KOPT-K1 (cell line): ENCODE results near the gene EBF3.

ENCODE experiments used
- H3K27ac ChIP-seq: fragments of 200-600 bp; sonication (generic); 2 replicates; pipeline ENCODE4 v1.5.1; 2016; ENCODE audit warnings: antibody characterized with exemption, mild to moderate bottlenecking, low read depth, low read length; ENCODE audit not compliant: poor library complexity, severe bottlenecking
- H3K36me3 ChIP-seq: fragments of 200-600 bp; sonication (generic); 2 replicates; pipeline ENCODE4 v1.5.1; 2017; ENCODE audit warnings: antibody characterized with exemption, mild to moderate bottlenecking, low read length, moderate library complexity; ENCODE audit not compliant: insufficient read depth
- H3K9me3 ChIP-seq: fragments of 200-600 bp; sonication (generic); 2 replicates; pipeline ENCODE4 v1.5.1; 2017; ENCODE audit warnings: antibody characterized with exemption, low read length, mild to moderate bottlenecking; ENCODE audit not compliant: insufficient read depth, poor library complexity, severe bottlenecking

The EBF3 gene, protein sequence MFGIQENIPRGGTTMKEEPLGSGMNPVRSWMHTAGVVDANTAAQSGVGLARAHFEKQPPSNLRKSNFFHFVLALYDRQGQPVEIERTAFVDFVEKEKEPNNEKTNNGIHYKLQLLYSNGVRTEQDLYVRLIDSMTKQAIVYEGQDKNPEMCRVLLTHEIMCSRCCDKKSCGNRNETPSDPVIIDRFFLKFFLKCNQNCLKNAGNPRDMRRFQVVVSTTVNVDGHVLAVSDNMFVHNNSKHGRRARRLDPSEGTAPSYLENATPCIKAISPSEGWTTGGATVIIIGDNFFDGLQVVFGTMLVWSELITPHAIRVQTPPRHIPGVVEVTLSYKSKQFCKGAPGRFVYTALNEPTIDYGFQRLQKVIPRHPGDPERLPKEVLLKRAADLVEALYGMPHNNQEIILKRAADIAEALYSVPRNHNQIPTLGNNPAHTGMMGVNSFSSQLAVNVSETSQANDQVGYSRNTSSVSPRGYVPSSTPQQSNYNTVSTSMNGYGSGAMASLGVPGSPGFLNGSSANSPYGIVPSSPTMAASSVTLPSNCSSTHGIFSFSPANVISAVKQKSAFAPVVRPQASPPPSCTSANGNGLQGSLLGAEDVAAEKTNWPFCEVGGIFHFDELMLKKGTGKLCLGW

GRCh38 chr10:129963641-129964501, at the start of gene EBF3:
Gene EBF3 (minus strand): TSS chr10:129964274. CDS start chr10:129963768, 506 bp downstream.
- no peak within 1 kb of the TSS for H3K27ac ChIP-seq
- H3K9me3 ChIP-seq = peaks cover 38% of the 10 kb centered on the region

DNA sequence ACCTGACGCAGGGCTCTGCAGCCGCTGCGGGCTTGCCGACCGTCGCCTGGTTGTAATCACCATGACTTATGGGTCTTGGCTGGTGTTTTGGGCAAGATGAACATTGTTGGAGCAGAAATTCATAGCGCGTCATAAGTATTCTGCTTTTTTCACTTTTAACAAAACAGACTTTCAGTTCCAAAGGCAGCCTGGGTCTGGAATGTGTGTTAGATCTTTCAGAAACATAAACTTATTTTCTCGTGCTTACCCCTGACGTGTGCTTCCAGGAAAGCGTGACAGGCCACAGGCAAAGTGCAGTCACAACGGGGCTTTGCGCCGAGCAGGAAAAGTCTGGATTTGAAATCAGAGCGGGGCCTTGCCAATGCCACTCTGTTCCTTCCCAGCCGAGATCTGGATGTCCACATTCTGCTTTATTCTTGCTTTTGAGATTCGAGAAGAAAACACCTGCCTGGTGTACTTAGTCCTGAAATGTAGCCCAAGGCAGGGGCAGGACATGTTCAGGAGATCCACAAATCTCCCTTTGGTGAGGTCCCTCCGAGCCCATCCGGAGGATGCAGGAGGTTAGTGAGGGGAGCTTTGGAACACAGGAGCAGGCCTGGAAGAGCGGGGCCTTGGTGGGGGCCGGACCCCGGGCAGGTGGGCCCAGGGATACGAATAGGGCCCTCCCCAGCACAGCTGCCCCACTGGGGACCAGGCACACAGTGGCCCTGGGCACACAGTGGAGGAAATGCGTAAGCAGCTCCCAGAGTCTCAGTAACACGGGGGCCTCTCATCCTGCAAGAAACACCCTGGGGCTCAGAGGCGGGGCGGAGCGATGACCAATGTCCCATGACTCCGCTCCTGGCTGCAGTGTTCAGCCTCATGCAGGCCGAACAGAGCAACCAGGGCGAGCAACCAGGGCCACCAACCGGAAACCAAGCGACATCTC, 49.5 kb upstream of the EBF3 start:
- Histone ChIP-seq H3K27ac (no peak overlapping the region), H3K36me3 (no peaks in the 10 kb centered on the region), H3K9me3 (no peaks in the 10 kb centered on the region)

More at GRCh38 chr10:129963641-129964501, at the start of gene EBF3:
- no peaks in the 10 kb centered on the region for H3K36me3 ChIP-seq

GRCh38 chr10:130012129-130012528, 48.1 kb upstream of the EBF3 start:
- H3K9me3 ChIP-seq = no peaks in the 10 kb centered on the region
- H3K36me3 ChIP-seq = no peaks in the 10 kb centered on the region
- H3K27ac ChIP-seq = no peak overlapping the region

DNA sequence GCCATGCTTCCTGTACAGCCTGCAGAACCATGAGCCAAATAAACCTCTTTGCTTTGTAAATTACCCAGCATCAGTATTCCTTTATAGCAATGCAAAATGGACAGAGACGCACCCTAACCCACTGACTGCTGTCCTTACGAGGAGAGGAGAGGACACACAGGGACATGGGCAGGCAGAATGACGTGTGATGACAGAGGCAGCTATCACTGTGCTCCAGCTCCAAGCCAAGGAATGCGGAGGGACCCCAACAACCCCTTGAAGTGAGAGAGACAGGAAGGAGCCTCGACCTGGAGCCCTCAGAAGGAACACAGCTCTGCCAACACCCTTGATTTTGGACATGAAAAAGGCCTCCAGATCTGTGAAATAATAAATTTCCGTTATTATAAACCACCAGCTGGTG, 46.6 kb upstream of the EBF3 start:
- H3K9me3 ChIP-seq = no peaks in the 10 kb centered on the region
- no peaks in the 10 kb centered on the region for H3K36me3 ChIP-seq
- H3K27ac ChIP-seq = no peak overlapping the region

- Histone ChIP-seq H3K9me3 (no peaks in the 10 kb centered on the region), H3K36me3 (no peaks in the 10 kb centered on the region), H3K27ac (no peak overlapping the region)
These were observed 45.2 kb upstream of the EBF3 start for GRCh38 chr10:130009228-130009627.

- no peaks in the 10 kb centered on the region for H3K9me3 ChIP-seq
These were observed 39.9 kb upstream of the EBF3 start for GRCh38 chr10:130003787-130004613.

DNA sequence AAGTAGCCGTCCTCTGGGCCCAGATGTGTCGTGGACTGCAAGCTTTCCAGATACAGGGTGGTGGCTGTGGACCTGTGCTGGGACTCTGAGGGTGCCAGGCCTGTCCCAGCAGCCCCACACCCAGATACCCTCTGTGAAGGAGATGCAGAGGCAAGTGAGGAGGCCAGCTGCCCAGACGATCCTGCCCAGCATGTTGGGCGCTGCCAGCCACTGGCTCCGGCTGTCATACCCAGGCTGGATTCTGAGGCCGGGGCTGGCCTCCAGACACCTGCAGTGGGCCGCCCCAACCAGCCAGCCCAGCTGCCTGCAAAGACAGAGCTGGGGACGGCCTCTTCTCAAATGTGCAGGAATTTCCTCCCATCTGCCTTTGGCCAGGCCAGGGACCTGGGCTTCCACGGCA, 39.1 kb upstream of the EBF3 start:
- H3K36me3 ChIP-seq = no peaks in the 10 kb centered on the region
- H3K9me3 ChIP-seq = no peaks in the 10 kb centered on the region
- no peak overlapping the region for H3K27ac ChIP-seq

More at GRCh38 chr10:130003787-130004613, 39.9 kb upstream of the EBF3 start:
- Histone ChIP-seq H3K36me3 (no peaks in the 10 kb centered on the region), H3K27ac (no peak overlapping the region)

DNA sequence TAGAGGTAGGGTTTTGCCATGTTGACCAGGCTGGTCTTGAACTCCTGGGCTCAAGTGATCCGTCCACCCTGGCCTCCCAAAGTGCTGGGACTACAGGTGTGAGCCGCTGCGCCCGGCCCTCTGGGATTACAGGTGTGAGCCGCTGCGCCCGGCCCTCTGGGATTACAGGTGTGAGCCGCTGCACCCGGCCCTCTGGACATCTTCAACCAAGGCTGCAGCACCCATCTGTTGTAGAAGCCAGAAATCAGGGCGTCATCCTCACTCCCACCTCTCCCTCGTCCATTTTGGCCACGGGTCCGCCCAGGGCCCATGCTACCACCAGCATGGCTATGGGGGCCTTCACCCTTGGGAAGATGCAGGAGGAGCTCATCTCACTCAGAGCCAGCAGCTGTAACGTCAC, 38.5 kb upstream of the EBF3 start:
- Histone ChIP-seq H3K36me3 (no peaks in the 10 kb centered on the region), H3K27ac (no peak overlapping the region), H3K9me3 (no peaks in the 10 kb centered on the region)

DNA sequence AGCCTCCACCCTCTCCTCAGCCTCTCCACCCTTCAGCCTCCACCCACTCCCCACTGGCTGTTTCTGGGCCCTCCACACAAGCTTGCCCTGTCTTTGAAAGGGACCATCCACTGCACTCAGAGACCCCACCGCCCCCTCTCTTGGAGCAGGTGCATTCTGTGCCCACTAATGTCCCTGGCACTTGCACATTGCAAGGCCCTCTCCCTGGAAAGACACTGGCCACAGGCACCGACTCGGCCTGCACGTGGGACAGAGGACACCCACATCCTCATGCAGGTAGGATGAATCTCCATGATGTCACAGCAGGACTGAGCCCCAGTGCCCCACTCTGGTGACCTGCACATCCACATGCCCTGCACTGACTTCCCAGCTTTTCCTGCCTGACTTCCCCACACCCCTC, 36.8 kb upstream of the EBF3 start:
- no peaks in the 10 kb centered on the region for H3K36me3 ChIP-seq
- H3K9me3 ChIP-seq = no peaks in the 10 kb centered on the region
- no peak overlapping the region for H3K27ac ChIP-seq

- H3K9me3 ChIP-seq = no peaks in the 10 kb centered on the region
- H3K36me3 ChIP-seq = no peaks in the 10 kb centered on the region
These were observed 35.1 kb upstream of the EBF3 start for GRCh38 chr10:129999140-129999539.

DNA sequence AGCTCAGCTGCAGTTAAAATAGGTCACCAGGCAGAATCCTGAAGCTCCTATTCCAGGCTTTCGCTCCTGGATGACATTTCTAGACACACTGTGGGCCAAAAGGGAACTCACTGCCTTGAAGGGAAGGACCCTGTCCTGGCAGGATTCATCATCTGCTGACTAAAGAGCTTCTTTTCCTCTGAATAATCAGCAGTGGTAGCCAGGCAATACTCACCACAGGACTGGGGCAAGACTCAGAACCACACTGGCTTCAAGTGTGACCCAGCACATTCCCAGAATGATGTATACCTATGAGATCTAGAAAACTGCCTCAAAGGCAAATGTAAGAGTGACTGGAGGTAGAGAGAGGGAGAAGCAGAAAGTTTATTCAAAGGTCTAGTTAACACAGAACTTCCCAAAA, 29.5 kb upstream of the EBF3 start:
- no peaks in the 10 kb centered on the region for H3K9me3 ChIP-seq
- no peaks in the 10 kb centered on the region for H3K36me3 ChIP-seq
- no peak overlapping the region for H3K27ac ChIP-seq

More at GRCh38 chr10:129999140-129999539, 35.1 kb upstream of the EBF3 start:
- H3K27ac ChIP-seq = no peak overlapping the region

DNA sequence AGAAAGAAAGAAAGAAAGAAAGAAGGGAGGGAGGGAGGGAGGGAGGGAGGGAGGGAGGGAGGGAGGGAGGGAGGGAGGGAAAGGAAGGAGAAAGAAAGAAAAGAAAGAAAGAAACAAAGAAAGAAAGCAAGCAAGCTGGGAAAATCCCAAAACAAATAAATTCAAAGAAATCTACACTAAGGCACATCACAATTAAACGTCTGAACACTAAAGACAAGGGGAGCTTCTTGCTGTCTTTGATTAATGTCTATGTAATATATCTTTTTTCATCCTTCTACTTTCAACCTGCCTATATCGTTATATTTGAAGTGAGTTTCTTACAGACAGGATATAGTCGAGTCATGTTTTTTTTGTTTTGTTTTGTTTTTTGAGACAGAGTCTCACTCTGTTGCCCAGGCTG, 28.3 kb upstream of the EBF3 start:
- H3K36me3 ChIP-seq = no peaks in the 10 kb centered on the region
- H3K27ac ChIP-seq = no peak overlapping the region

GRCh38 chr10:129982825-129983224, 18.8 kb upstream of the EBF3 start:
- Histone ChIP-seq H3K9me3 (peaks cover 11% of the 10 kb centered on the region), H3K27ac (no peak overlapping the region), H3K36me3 (no peaks in the 10 kb centered on the region)

More for the DNA sequence above, 28.3 kb upstream of the EBF3 start:
- H3K9me3 ChIP-seq = no peaks in the 10 kb centered on the region
